Measurements from ENCODE around the gene NT5DC3.
"Not testable (repeated sequence)": the region's sequence is repeated elsewhere in the genome, so short reads cannot be mapped to it uniquely, and the experiment has no call there.

Gene NT5DC3

DNA sequence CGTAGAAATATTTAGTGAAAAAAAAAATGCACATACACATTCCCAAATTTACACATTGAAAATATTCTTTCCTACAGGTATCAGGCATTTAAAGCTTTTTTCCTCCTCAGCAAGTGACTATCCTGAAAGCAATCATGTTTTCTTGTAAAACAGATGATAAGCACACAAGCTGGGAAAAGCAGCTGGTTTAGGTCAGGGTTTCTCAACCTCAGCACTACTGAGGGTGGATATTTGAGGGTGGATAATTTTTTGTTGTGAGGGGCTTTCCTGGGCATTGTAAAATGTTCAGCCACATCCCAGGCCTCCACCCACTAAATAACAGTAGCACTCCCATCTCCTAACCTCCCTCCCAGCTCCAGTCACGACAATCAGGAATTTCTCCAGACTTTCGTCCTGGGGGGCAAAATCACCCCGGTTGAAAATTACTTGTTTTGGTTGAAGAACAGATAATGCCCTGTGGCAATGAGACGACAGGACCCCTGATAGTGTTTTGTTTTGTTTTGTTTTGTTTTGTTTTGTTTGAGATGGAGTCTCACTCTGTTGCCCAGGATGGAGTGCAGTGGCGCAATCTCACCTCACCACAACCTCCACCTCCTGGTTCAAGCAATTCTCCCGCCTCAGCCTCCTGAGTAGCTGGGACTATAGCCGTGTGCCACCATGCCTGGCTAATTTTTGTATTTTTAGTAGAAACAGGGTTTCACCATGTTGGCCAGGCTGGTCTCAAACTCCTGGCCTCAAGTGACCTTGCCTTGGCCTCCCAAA is 15.0 kb upstream of the NT5DC3 start:
- DNase-seq (ENCODE audit: low read depth in 2 of 2): no peak

DNA sequence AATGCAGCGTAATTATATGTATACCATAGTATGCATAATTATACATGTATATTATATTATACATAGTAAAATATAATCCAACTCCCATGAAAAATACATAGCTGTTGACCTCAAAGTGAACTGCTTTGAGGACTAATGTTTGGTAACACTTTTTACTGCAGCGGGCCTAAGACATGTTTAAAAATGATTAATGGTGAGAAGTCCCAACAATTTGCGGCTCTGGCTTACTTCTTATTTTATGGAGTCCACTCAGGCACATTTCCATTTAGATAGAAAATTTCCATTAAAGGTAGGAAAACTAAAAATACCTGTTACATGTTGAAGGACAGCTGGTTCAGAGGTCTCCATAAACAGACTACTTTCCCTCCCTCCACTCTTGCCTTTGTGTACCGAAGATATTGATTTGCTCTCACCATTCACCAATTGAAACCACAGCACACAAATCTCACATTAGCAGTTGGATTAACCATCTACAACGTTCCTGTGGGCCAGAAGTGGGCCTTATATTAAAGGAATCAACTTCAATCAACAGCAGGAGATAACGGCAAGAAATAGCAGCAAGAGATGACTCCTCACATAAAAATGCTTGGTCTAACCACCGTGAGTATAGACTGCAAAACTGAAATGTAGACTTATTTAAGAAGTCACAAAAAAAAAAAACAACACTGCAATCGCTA is 14.1 kb upstream of the NT5DC3 start:
- DNase-seq (ENCODE audit: low read depth in 2 of 2): no peak

DNA sequence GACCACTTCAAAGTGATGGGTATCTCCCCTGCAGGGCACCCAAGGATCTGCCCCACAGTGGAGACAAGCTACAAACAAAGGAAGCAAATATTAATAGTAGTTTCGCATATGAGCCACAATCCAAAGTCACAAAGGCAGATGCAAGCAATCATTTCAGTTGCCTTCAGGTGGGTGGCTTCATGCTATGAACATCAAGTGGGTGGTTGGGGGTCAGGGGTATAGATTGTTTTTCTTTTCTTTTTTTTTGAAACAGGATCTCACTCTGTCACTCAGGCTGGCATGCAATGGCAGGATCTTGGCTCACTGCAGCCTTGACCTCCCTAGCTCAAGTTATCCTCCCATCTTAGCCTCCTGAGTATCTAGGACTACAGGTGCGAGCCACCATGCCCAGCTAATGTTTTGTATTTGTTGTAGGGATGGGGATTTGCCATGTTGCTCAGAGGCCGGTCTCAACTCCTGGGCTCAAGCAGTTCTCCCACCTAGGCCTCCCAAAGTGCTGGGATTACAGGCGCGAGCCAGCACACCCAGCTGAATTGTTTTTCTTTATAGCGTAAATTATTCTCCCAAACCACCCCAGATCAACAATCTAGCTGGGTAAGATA is 13.4 kb upstream of the NT5DC3 start:
- DNase-seq (ENCODE audit: low read depth in 2 of 2): no peak

DNA sequence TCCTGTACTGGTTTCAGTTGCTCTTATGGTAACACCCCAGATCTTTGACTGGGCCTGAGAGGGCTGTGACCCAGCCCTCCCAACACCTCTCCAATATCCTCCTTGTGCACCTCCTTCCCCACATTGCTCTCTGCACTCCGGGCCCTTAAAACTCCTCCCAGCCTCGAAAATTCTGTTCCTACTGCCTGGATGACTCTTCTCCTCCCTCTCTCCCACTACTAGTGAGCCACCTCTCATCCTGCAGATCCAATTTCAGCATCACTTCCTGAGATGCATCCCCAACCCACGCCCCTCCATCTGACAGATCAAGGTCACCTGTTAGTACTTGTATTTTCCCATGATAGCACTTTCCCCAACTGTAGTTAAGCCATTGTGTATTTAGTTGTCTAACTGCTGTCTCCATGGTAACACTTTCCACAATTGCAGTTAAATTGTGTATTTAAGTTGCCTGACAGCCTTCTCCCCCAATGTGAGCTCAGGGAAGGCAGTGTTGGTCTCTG is 11.5 kb upstream of the NT5DC3 start:
- DNase-seq (ENCODE audit: low read depth in 2 of 2): no peak

DNA sequence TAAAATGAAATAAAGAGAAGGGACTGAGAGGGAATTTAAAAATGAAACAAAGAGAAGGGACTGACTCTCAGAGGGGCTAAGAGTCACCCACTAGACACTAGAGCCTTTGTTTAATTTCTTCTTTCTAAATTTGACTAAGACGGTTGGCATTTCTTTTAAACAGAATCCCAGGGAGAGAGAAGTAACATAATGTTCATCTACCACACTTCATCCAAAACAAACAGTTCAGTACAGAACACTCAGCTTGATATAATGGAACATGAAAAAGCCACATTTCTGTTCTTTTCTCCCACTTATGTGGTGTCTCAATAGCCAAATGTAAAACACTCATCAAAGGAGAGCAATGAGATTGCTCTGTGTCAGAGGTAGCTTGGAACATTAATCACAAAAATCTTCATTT is 10.1 kb upstream of the NT5DC3 start:
- no peak for DNase-seq (ENCODE audit: low read depth in 2 of 2)

DNA sequence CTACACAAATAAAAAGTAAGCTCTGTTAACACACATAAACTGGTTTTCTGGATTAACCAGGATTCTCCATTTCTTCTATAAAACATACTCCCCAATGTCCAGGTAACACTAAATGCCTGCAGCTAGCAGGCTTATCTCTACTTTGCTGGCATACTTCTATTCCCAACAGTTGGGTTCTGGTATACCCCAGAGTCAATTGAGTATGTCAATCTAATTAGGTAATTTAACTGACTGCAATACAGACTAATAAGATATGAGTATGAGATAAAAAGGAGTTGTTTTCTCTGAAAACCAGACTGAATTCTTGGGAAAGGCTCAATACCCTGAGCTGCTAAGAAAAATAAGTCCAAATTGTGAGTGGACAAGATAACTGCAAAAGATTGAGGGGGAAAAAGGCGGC is 9.4 kb upstream of the NT5DC3 start:
- no peak for DNase-seq (ENCODE audit: low read depth in 2 of 2)

DNA sequence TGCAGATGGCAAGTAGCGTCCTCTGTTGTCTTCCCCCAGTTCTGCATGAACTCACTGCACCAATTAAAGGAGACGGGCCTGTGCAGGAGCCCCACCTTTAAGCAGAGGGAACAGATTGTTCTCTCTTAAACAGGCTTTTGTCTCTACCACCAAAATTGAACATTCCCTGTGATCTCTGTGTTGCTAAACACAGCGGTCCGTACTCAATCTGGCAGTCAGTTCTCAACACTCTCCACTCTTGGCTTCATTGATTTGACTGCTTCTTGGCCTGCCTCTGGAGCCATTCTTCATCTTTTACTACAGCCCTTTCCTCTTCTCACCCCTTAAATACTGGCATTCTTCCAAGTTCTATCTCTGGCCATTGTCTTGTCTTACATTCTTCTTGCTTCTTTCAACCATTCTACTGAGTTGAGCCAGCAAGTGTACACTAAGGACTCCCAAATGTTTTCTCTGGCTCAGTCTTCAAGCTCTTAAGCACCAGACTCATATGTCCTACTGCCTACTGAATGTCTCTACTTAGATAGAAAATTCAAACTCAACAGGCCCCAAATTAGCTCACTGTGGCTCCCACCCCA is 8.0 kb upstream of the NT5DC3 start:
- DNase-seq (ENCODE audit: low read depth in 2 of 2): no peak

DNA sequence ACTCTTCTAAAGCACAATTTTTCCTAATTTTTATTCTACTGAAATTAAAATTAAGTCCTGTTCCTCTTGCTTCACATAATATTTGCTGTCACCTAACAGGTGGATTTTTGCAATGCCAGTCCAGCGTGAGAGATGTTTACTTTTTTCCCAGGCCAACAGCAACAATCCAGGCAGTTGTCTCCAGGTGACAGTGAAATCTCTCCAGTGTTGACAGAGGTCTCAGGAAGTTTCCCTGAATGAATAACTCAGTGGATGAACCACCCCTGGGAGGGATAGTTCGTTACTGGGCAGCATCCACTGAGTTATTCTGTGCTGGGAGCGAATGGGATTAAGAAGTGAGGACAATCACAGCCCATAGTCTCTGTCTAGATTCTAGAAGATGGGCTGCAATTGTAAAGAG is 7.1 kb upstream of the NT5DC3 start:
- no peak for DNase-seq (ENCODE audit: low read depth in 2 of 2)

DNA sequence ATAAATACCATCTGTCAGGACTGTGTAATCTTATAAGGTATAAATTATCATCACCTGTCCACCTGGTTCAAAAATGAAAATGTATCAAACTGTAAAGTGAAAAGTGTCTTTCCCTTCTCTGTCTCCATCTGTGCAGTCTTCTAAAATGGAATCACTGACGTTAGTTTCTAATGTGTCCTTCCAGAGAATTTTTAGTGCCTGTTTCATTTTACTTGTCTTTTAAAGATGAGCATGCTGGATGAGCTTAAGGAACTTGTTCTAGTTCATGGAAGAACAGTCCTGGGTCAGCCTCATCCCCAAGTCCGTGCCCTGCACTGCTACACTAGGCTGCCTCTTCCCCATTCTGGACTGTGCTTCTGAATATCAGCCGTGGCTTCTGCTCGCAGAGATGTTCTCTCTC is 5.4 kb upstream of the NT5DC3 start:
- no peak for DNase-seq (ENCODE audit: low read depth in 2 of 2)

DNA sequence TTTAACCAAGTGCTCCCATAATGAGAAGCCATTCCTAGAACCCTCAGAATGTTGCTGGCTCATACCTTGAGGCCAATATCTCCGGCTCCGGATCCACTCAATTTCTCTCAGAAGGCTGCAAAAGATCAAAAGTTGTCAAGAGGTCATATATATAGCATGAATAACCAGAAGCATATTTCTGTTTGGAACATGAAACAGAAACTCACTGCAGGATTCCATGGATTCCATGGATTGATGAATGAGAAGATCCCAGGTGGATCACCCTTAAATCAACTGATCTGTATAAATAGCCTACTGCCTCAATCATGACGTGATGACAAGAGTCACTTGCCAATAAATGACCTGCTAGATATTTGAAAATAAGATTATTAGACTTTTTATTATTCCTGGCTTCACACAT is 3.3 kb upstream of the NT5DC3 start:
- DNase-seq (ENCODE audit: low read depth in 2 of 2): no peak

DNA sequence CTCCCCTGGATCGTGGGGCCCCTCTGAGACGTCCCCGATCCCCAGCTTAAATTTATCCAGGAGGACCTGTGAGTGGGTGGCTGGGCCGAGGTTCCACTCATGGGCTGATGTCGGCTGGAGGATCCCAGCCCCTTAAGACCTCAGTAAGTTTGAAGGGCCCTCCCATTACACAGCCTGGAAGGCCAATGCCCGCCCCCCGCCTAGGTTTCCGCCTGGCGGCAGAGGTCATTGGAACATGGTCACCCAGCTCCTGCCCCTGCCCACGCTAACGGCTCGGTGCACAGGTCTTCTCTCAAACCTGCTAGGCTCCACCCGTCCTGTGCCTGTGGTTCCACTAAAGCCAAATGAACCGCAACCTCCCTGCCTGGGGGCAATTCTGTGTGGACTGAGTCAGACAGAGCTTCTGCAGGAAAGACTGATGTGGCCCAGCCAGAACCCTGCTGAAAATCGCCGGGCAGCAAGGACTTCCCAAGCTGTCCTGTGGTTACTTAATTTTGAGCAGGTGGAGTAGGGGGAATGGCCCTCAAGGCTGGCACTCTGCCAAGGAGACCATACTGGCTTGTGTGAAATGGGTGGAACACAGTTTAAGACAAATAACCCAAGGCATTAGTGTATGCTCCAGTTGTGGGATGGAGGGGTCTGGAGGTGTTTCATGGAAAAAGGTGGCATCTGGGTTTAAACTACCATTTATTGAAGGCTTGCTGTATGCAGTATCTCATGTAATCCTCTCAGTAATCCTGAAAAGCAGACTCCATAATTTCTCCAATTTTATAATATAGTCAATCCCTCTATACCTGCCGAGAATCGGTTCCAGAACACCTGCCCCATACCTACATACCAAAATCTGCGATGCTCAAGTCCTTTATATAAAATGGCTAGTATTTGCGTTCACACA is 903 bp upstream of the NT5DC3 start:
- DNase-seq (ENCODE audit: low read depth in 2 of 2): peak; percentile 42 to 49

DNA sequence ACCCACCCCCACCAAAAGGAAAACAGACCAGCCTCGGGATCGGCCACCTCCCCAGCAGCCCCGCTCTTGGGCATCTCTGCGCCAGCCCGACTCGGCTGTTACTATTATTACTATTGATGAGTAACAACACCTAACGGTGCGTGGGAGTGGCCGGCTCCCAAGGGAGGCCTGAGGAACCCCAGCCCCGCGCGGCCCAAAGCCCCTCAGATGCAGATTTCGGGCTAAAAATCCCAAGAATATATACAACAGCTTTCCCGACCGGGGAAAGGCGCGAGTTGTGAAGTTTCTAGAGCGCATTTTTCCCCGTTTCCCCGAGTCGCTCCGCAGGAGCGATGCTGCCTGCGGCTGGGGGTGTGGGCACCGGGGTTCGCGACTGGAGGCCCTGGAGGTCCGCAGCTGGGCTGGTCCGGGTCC is 565 bp downstream of the NT5DC3 start:
- peak; percentile 2 to 5 for DNase-seq (ENCODE audit: low read depth in 2 of 2)

DNA sequence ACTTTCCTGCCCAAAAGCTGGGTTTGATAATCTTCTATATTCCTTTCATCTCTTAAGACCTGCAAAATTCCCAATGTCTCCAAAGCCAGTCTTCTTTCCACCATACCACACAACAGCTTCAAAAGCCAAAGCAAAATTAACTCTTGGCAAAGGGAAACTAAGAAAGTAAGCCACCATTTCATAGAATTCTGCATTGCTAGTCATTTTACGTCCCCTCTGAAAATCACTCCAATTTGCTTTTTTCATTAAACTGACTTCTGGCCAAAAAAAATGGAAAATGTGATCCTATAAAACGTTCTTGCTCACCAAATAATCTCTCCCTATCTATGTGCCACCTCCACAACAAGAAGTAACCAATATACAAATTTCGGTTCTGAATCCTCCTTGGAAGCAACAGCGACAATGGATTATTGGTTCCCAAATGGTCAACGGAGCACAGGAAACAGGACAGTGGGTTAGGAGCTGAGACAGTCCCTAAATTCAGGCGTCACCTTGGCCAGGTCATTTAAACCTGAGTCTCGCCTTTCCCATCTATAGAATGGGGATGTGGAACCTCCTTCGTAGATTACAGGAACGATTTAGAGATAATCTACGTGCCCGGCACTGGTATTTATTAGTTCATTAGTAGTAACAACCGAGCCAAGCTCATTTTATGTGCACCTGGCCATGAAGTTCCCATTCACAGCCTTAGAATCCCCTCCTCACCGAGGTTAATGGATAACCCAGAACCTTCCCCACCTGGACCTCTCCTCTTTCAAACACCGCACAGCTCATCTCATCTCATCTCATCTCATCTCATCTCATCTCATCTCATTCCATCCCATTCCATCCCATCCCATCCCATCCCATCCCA is 1.2 kb downstream of the NT5DC3 start:
- no peak for DNase-seq (ENCODE audit: low read depth in 2 of 2)

DNA sequence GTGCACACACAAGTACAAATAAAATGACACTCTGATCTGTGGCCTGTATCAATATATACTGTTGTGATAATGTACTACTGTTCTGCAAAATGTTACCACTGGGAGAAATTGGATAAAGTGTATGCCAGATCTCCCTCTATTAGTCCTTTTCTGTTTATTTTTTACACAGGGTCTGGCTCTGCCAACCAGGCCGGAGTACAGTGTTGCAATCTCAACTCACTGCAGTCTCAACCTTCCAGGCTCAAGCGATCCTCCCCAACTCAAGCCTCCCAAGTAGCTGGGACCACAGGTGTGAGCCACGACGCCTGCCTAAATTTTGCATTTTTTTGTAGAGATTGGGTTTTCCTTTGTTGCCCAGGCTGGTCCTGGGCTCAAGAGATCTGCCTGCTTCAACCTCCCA is 1.9 kb downstream of the NT5DC3 start:
- DNase-seq (ENCODE audit: low read depth in 2 of 2): no peak

DNA sequence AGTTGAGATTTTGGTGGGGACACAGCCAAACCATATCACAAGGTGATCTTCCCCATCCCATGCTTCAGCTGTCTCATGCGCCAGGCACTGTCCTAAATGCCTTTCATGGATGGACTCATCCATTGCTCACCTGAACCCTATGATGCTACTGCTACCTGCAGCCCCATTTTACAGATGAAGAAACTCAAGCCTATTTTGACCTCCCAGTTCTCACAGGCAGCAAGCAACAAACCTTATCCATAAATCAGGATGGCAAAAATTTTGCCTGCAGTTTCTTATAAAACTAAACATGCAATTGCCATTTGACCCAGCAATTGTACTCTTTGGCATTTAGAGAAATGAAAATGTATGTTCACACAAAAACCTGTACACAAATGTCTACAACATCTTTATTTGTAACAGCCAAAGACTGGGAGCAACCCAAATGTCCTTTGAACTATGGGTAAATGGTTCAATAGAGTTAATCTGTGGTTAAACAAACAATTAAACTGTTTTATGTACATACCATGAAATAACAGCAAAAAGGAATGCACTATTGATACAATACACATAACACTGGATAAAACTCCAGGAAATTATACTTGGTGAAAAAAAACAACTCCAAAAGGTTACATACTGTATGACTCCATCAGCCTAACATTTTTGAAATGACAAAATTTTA is 2.6 kb downstream of the NT5DC3 start:
- no peak for DNase-seq (ENCODE audit: low read depth in 2 of 2)

DNA sequence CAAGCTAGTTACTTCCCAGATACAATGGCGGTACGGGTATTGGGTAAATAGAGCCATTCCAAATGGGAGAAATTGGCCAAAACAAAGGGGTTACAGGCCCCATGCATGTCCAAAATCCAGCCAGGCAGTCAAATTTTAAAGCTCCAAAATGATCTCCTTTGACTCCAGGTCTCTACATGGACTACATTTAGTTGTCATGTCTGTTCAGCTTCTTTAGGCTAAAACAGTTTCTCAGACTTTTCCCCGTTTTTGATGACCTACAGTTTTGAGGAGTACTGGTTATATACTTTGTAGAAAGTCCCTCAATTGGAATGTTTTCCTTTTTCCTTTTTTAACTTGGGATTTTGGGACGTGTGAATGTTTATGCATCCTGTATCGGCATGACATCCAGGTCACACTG is 4.7 kb downstream of the NT5DC3 start:
- DNase-seq (ENCODE audit: low read depth in 2 of 2): no peak

DNA sequence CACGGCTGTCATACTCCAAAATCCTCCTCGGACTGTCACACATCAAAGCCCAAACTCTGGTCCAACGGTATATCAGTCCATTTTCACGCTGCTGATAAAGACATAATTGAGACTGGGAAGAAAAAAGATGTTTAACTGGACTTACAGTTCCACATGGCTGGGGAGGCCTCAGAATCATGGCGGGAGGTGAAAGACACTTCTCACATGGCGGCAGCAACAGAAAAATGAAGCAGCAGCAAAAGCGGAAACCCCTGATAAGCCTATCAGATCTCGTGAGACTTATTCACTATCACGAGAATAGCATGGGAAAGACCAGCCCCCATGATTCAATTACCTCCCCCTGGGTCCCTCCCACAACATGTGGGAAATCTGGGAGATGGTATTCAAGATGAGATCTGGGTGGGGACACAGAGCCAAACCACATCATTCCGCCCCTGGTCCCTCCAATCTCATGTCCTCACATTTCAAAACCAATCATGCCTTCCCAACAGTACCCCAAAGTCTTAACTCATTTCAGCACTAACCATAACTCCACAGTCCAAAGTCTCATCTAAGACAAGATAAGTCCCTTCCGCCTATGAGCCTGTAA is 5.2 kb downstream of the NT5DC3 start:
- DNase-seq (ENCODE audit: low read depth in 2 of 2): not testable (repeated sequence)

DNA sequence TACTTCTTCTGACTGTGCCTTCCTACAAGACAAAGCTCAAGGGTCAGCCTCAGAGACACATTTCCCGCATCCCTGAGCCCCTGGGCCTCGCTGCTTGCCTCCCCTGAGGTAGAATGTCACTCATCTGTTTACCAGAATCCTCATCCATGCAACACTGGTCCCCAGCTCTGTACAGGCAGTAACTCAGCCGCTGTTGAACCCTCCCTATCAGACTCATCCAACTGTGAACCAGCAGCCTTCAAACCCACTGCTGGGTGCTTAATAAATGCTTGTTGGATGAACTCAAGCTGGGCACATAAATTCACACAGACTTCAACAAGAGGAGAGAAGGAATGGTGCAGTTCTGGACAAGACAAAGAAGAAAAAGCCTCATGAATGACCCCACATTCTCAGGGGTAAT is 6.1 kb downstream of the NT5DC3 start:
- DNase-seq (ENCODE audit: low read depth in 2 of 2): no peak

DNA sequence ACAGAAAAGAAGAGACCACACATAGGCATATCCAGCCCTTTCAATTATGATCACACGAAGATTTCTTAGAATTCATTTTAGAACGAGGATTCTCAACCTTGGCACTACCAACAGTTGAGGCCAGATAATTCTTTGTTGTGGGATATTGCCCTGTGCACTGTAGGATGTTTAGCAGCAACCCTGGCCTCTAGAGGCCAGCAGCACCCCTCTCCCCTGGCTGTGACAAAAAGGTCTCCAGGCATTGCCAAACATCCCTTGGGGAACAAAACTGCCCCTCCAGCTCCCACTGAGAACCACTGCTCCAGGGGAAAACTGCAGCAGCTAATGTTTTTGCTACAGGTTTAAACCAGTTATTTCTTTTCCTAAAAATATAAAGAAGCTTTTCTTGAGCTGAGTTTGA is 7.1 kb downstream of the NT5DC3 start:
- DNase-seq (ENCODE audit: low read depth in 2 of 2): no peak
